ENCODE results near the gene FAM234A. TPM values are rescaled to one million over a fixed set of nuclear protein-coding genes. Genes with fewer than 3 reads are reported as not detected.

The FAM234A gene
- total RNA-seq, 2 experiments from 2014 or later: 26.9 to 31.5 TPM

DNA sequence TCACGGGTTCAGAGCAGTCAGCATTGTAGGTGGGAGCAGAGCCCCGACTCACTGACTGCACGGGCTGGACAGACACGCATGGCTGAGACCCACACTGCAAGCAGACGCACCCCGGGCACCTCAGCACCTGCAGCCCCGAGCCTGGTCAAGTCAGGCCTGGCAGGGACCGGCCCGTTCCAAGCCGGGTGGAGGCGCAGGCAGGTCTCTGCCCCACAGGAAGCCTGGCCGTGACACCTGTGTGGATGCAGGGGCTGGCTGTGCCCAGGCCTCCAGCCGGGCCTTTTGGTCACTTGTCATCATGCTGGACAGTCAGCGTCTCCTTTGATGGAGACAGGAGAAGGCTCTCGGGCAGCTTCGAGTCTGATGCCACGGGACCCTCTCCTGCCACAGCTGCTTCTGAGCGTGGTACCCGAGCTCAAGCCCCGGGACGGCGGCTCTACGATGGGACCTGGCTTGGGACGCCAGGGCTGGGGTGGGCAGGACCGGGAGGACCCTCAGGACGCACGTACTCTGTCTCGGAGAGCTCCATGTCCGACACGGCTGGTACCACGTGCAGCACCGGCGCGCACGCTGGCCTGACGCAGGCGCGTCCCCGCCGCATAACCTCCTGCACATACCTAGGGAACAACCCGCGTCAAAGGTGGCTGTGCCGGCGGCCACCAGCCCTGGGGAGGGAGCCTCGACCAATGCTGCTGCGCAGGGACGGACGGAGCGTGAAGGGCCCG, 56.2 kb downstream of the FAM234A start:
- Mint-ChIP-seq H3K9me3 (no peaks in the 10 kb centered on the region), H3K27me3 (no peaks in the 10 kb centered on the region), H3K4me3 (no peak overlapping the region), H3K27ac (no peak overlapping the region), H3K4me1 (no peaks in the 10 kb centered on the region), H3K36me3 (ENCODE audit: low read depth) (peaks cover 6% of the 10 kb centered on the region)
- POLR2A ChIA-PET: no interaction called here
- CTCF ChIA-PET: interaction anchor here (0.5 kb wide), 1 partner anchor 74 kb away, joined by 3 read pairs; no protein-coding TSS in a partner anchor
- no peak for DNase-seq

GRCh38 chr16:291539-291938, 56.9 kb downstream of the FAM234A start:
- POLR2A ChIA-PET: no interaction called here
- Mint-ChIP-seq H3K4me1 (no peaks in the 10 kb centered on the region), H3K27ac (no peak overlapping the region), H3K4me3 (no peak overlapping the region), H3K9me3 (no peaks in the 10 kb centered on the region), H3K27me3 (no peaks in the 10 kb centered on the region), H3K36me3 (ENCODE audit: low read depth) (peaks cover 6% of the 10 kb centered on the region)
- no peak for DNase-seq
- CTCF ChIA-PET: no interaction called here

GRCh38 chr16:293043-293775, 58.6 kb downstream of the FAM234A start:
- no peak for DNase-seq
- peaks cover 2% of the 10 kb centered on the region for H3K36me3 Mint-ChIP-seq (ENCODE audit: low read depth)
- CTCF ChIA-PET: no interaction called here
- H3K4me1 Mint-ChIP-seq: no peaks in the 10 kb centered on the region
- H3K4me3 Mint-ChIP-seq: no peak overlapping the region
- no peaks in the 10 kb centered on the region for H3K27me3 Mint-ChIP-seq
- no peak overlapping the region for H3K27ac Mint-ChIP-seq
- POLR2A ChIA-PET: no interaction called here
- H3K9me3 Mint-ChIP-seq: no peaks in the 10 kb centered on the region

GRCh38 chr16:296276-296675, 61.7 kb downstream of the FAM234A start:
- Mint-ChIP-seq H3K36me3 (ENCODE audit: low read depth) (peaks cover 2% of the 10 kb centered on the region), H3K4me1 (no peaks in the 10 kb centered on the region), H3K27me3 (no peaks in the 10 kb centered on the region), H3K9me3 (no peaks in the 10 kb centered on the region), H3K27ac (no peak overlapping the region), H3K4me3 (no peak overlapping the region)
- CTCF ChIA-PET: no interaction called here
- DNase-seq: no peak
- POLR2A ChIA-PET: no interaction called here

GRCh38 chr16:296806-297510, 62.3 kb downstream of the FAM234A start:
- Mint-ChIP-seq H3K4me1 (no peaks in the 10 kb centered on the region), H3K27me3 (no peaks in the 10 kb centered on the region), H3K27ac (no peak overlapping the region), H3K36me3 (ENCODE audit: low read depth) (peaks cover 2% of the 10 kb centered on the region), H3K4me3 (no peak overlapping the region), H3K9me3 (no peaks in the 10 kb centered on the region)
- DNase-seq: no peak
- POLR2A ChIA-PET: no interaction called here
- CTCF ChIA-PET: no interaction called here

GRCh38 chr16:297832-298231, 63.2 kb downstream of the FAM234A start:
- POLR2A ChIA-PET: no interaction called here
- Mint-ChIP-seq H3K27ac (no peak overlapping the region), H3K4me3 (no peak overlapping the region), H3K27me3 (no peaks in the 10 kb centered on the region), H3K4me1 (no peaks in the 10 kb centered on the region), H3K36me3 (ENCODE audit: low read depth) (no peaks in the 10 kb centered on the region), H3K9me3 (no peaks in the 10 kb centered on the region)
- CTCF ChIA-PET: no interaction called here
- no peak for DNase-seq

GRCh38 chr16:301235-301634, 66.6 kb downstream of the FAM234A start:
- no peaks in the 10 kb centered on the region for H3K36me3 Mint-ChIP-seq (ENCODE audit: low read depth)
- H3K4me1 Mint-ChIP-seq: no peaks in the 10 kb centered on the region
- H3K27ac Mint-ChIP-seq: no peak overlapping the region
- CTCF ChIA-PET: interaction anchor here (0.7 kb wide), 1 partner anchor 60 kb away, joined by 3 read pairs; no protein-coding TSS in a partner anchor
- H3K9me3 Mint-ChIP-seq: no peaks in the 10 kb centered on the region
- H3K4me3 Mint-ChIP-seq: no peak overlapping the region
- no peak for DNase-seq
- POLR2A ChIA-PET: no interaction called here
- no peaks in the 10 kb centered on the region for H3K27me3 Mint-ChIP-seq

DNA sequence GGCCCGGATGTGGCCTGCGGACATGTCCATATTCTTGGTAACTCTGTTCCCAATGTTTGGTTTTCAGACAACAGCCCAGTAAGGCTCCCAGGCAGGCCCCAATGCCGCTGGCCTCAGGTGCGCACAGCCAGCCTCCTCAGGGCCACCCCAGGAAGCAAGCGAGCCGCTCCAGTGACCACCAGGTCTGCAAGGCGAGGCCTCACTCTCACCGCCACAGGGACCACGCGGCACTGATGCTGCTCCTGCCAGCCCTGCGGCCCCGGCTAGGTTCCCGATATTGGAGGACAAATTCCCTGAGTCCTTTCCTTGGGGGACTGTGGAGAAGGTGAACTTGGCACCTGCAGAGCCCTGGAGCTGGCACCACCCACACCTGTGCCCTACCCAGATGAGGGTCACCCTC, 67.3 kb downstream of the FAM234A start:
- no peaks in the 10 kb centered on the region for H3K27me3 Mint-ChIP-seq
- no peaks in the 10 kb centered on the region for H3K36me3 Mint-ChIP-seq (ENCODE audit: low read depth)
- no peaks in the 10 kb centered on the region for H3K9me3 Mint-ChIP-seq
- H3K27ac Mint-ChIP-seq: no peak overlapping the region
- no peak for DNase-seq
- CTCF ChIA-PET: no interaction called here
- POLR2A ChIA-PET: no interaction called here
- no peak overlapping the region for H3K4me3 Mint-ChIP-seq
- no peaks in the 10 kb centered on the region for H3K4me1 Mint-ChIP-seq

GRCh38 chr16:303760-304505, 69.3 kb downstream of the FAM234A start:
- ChIA-PET CTCF (no interaction called here), POLR2A (no interaction called here)
- no peak overlapping the region for H3K27ac Mint-ChIP-seq

DNA sequence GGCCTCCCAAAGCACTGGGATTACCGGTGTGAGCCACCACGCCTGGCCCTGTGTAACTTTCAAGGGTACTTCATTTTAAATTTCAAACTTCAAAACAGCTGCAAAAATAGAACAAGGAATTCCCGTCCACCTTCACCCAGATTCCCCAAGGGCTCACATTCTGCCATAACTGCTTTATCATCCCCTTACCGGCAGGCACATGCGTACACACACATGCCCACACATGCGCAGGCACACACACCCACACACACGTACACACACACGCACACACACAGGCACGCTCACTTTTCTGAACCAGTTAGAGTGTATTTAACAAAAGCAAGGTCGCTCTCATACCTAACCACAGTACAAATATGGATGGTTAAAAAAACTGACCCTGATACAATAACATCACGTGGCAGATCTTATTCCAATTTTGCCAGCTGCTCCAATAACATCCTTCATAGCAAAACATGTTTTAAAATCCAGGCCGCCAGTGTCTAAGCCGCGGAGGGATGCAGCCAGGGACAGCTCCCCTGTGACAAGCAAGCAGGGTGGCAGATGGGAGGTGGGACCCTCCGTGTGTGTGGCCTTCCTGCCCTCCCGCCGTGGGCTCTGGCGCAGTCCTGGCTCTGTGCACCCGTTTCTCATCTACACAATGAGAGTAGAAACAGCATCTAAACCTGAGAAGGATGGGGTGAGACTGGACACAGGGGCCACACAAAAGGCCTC, 71.5 kb downstream of the FAM234A start:
- H3K27ac Mint-ChIP-seq: no peak overlapping the region
- CTCF ChIA-PET: no interaction called here
- peaks cover 9% of the 10 kb centered on the region for H3K4me1 Mint-ChIP-seq
- no peaks in the 10 kb centered on the region for H3K27me3 Mint-ChIP-seq
- no peak for DNase-seq
- POLR2A ChIA-PET: no interaction called here
- no peaks in the 10 kb centered on the region for H3K9me3 Mint-ChIP-seq
- H3K36me3 Mint-ChIP-seq (ENCODE audit: low read depth): peaks cover 3% of the 10 kb centered on the region
- no peak overlapping the region for H3K4me3 Mint-ChIP-seq

More at GRCh38 chr16:303760-304505, 69.3 kb downstream of the FAM234A start:
- H3K36me3 Mint-ChIP-seq (ENCODE audit: low read depth): no peaks in the 10 kb centered on the region
- H3K9me3 Mint-ChIP-seq: no peaks in the 10 kb centered on the region
- H3K4me1 Mint-ChIP-seq: peaks cover 2% of the 10 kb centered on the region
- no peaks in the 10 kb centered on the region for H3K27me3 Mint-ChIP-seq
- H3K4me3 Mint-ChIP-seq: no peak overlapping the region
- no peak for DNase-seq

- Mint-ChIP-seq H3K9me3 (no peaks in the 10 kb centered on the region), H3K4me3 (no peak overlapping the region), H3K36me3 (ENCODE audit: low read depth) (peaks cover 5% of the 10 kb centered on the region), H3K27ac (no peak overlapping the region), H3K27me3 (no peaks in the 10 kb centered on the region), H3K4me1 (peaks cover 9% of the 10 kb centered on the region)
- POLR2A ChIA-PET: no interaction called here
- CTCF ChIA-PET: no interaction called here
- no peak for DNase-seq
These were observed 72.3 kb downstream of the FAM234A start for GRCh38 chr16:306911-307370.

DNA sequence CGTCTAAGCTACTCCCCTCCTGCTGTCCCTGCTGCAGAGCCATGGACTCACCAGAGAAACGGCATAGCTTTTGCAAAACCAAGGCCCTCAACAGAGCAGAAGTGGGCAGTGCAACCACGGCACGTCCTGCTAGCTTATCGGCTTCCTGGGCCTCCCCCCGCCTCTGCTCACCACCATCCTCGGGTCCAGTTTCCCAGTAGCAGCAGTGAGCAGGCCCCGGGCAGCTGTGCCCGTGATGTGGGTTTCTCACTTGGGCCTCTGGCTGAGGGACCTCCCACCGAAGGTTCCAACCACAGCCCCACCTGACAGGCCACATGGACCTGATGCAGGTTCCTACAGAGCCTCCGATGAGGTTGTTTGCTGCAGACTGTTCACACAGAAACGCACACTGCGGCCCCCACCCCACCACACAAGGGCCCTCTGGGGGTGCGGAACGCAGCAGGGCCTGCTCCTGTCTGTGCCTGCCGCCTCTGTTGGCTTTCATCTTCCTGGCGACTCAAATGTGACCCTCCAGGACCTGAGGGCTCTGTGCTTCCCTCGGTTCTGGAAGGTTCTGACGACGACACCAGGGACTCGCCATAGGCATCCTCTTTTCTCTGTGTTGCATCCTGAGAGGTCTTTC, 73.2 kb downstream of the FAM234A start:
- POLR2A ChIA-PET: no interaction called here
- DNase-seq: no peak
- CTCF ChIA-PET: no interaction called here
- Mint-ChIP-seq H3K4me3 (no peak overlapping the region), H3K4me1 (peaks cover 9% of the 10 kb centered on the region), H3K9me3 (no peaks in the 10 kb centered on the region), H3K27ac (no peak overlapping the region), H3K36me3 (ENCODE audit: low read depth) (peaks cover 11% of the 10 kb centered on the region), H3K27me3 (no peaks in the 10 kb centered on the region)
